NB4 (cell line): ENCODE measurements around the gene PHACTR1.

Source experiments
- POLR2A ChIP-seq: IDR thresholded peaks from 2 replicates; pipeline ENCODE4 v1.6.1; 2011; ENCODE audit warnings: mild to moderate bottlenecking; ENCODE audit not compliant: insufficient read length; ENCODE audit errors: extremely low read depth
- TF ChIP-seq, protein P1 (sequence below): IDR thresholded peaks from one replicate; pipeline ENCODE4 v1.5.1; 2012; ENCODE audit warnings: low read depth, low read length
- TF ChIP-seq, protein P2 (sequence below): IDR thresholded peaks from 2 replicates; pipeline ENCODE4 v1.6.1; 2011; ENCODE audit warnings: low read depth, low read length

- TF ChIP-seq, protein P1, sequence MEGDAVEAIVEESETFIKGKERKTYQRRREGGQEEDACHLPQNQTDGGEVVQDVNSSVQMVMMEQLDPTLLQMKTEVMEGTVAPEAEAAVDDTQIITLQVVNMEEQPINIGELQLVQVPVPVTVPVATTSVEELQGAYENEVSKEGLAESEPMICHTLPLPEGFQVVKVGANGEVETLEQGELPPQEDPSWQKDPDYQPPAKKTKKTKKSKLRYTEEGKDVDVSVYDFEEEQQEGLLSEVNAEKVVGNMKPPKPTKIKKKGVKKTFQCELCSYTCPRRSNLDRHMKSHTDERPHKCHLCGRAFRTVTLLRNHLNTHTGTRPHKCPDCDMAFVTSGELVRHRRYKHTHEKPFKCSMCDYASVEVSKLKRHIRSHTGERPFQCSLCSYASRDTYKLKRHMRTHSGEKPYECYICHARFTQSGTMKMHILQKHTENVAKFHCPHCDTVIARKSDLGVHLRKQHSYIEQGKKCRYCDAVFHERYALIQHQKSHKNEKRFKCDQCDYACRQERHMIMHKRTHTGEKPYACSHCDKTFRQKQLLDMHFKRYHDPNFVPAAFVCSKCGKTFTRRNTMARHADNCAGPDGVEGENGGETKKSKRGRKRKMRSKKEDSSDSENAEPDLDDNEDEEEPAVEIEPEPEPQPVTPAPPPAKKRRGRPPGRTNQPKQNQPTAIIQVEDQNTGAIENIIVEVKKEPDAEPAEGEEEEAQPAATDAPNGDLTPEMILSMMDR, result no peak
- no peak for TF ChIP-seq POLR2A
- TF ChIP-seq, protein P2, sequence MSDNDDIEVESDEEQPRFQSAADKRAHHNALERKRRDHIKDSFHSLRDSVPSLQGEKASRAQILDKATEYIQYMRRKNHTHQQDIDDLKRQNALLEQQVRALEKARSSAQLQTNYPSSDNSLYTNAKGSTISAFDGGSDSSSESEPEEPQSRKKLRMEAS, result no peak
Observed at GRCh38 chr6:13237318-13237717, 520.8 kb downstream of the PHACTR1 start.
